Ectodermal cell (in vitro differentiated cells): ENCODE data around the gene LRP1B.

Source experiments
- H3K27ac ChIP-seq: 2 replicates; pipeline ENCODE4 v1.7.0; 2013; ENCODE audit warnings: mild to moderate bottlenecking, low read depth, low read length; ENCODE audit not compliant: insufficient read depth, poor library complexity, severe bottlenecking
- H3K27me3 ChIP-seq: 2 replicates; pipeline ENCODE4 v1.7.0; 2013; ENCODE audit warnings: mild to moderate bottlenecking, low read length; ENCODE audit not compliant: insufficient read depth, control insufficient read depth, poor library complexity, severe bottlenecking
- H3K36me3 ChIP-seq: one replicate; pipeline ENCODE4 v1.7.0; 2013; ENCODE audit warnings: low read length; ENCODE audit not compliant: control insufficient read depth, insufficient read depth
- H3K4me1 ChIP-seq: one replicate; pipeline ENCODE4 v1.7.0; 2013; ENCODE audit warnings: low read length; ENCODE audit not compliant: control insufficient read depth, insufficient read depth
- H3K4me3 ChIP-seq: 2 replicates; pipeline ENCODE4 v1.7.0; 2013; ENCODE audit warnings: low read depth, low read length, control low read depth; ENCODE audit not compliant: insufficient read depth
- H3K9me3 ChIP-seq: 2 replicates; pipeline ENCODE4 v1.7.0; 2013; ENCODE audit warnings: mild to moderate bottlenecking, low read length, moderate library complexity; ENCODE audit not compliant: control insufficient read depth
- WGBS, 2 experiments: methylation state at CpG; one replicate each; pipeline ENCODE4 v1.1.7; 2013; ENCODE audit warnings: missing lambda C conversion rate in 2 of 2; 5-methylcytosine and 5-hydroxymethylcytosine counted together

LRP1B gene

GRCh38 chr2:140384946-140385345, 1745.9 kb downstream of the LRP1B start:
- Histone ChIP-seq H3K27me3 (no peaks in the 10 kb centered on the region), H3K36me3 (no peaks in the 10 kb centered on the region), H3K9me3 (no peaks in the 10 kb centered on the region), H3K4me1 (no peaks in the 10 kb centered on the region), H3K27ac (no peak overlapping the region), H3K4me3 (no peak overlapping the region)
- WGBS, 2 experiments: 93 to 96% methylated on average over 6 of the region's 6 CpGs

DNA sequence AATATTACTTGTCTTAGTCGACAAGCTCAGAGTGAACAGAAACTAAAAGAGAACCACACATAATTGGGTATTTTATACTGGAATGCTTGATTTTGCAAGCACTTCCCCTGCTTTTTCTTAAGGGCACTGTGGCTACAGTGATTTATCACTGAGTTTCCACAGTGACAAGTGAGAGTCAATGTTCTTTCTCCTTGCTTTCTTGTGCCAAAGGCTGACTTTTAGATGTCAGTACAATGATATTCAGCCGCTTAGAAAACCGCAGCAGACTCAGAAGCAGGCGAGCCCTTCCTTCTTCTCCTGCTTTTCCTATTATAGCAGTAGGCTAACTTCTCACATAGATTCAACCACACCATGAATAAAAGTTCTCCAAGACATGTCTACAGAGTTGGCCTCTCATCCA, 1747.0 kb downstream of the LRP1B start:
- no peaks in the 10 kb centered on the region for H3K9me3 ChIP-seq
- H3K4me1 ChIP-seq: no peaks in the 10 kb centered on the region
- WGBS, 2 experiments: 93 to 95% methylated on average over 4 of the region's 4 CpGs
- H3K36me3 ChIP-seq: no peaks in the 10 kb centered on the region
- no peak overlapping the region for H3K27ac ChIP-seq
- H3K4me3 ChIP-seq: no peak overlapping the region
- H3K27me3 ChIP-seq: no peaks in the 10 kb centered on the region

- 91 to 96% methylated on average over 5 of the region's 5 CpGs for WGBS, 2 experiments
- Histone ChIP-seq H3K27ac (no peak overlapping the region), H3K4me3 (no peak overlapping the region), H3K9me3 (no peaks in the 10 kb centered on the region), H3K36me3 (no peaks in the 10 kb centered on the region), H3K4me1 (no peaks in the 10 kb centered on the region), H3K27me3 (no peaks in the 10 kb centered on the region)
Observed at GRCh38 chr2:140376686-140377085, 1754.1 kb downstream of the LRP1B start.

DNA sequence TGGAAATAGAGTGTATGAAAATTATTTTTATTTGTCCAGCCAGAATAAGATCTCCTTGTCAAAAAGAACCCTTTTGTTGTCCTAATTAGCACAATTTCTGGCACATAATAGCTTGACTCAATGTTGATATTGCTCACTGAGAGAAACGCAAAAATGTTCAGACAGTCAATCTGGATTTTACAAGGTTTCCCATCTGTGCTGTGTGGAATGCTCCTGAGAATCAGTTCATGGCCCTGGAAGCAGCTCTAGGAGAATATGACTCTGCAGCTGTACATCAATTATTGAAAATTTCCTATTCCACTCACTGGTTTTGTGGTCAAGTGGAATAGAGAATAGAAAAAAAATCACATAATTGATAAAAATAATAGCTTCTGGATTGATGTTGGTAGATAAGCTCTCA, 1767.7 kb downstream of the LRP1B start:
- H3K36me3 ChIP-seq: no peaks in the 10 kb centered on the region
- H3K9me3 ChIP-seq: no peaks in the 10 kb centered on the region
- H3K4me1 ChIP-seq: no peaks in the 10 kb centered on the region
- H3K27ac ChIP-seq: no peak overlapping the region
- H3K27me3 ChIP-seq: no peaks in the 10 kb centered on the region
- 95 to 98% methylated on average over 1 of the region's 1 CpG for WGBS, 2 experiments
- no peak overlapping the region for H3K4me3 ChIP-seq

GRCh38 chr2:140362361-140362760, 1768.5 kb downstream of the LRP1B start:
- Histone ChIP-seq H3K4me3 (no peak overlapping the region), H3K27ac (no peak overlapping the region), H3K36me3 (no peaks in the 10 kb centered on the region), H3K9me3 (no peaks in the 10 kb centered on the region), H3K4me1 (no peaks in the 10 kb centered on the region), H3K27me3 (no peaks in the 10 kb centered on the region)
- 84 to 100% methylated on average over 1 of the region's 1 CpG for WGBS, 2 experiments

DNA sequence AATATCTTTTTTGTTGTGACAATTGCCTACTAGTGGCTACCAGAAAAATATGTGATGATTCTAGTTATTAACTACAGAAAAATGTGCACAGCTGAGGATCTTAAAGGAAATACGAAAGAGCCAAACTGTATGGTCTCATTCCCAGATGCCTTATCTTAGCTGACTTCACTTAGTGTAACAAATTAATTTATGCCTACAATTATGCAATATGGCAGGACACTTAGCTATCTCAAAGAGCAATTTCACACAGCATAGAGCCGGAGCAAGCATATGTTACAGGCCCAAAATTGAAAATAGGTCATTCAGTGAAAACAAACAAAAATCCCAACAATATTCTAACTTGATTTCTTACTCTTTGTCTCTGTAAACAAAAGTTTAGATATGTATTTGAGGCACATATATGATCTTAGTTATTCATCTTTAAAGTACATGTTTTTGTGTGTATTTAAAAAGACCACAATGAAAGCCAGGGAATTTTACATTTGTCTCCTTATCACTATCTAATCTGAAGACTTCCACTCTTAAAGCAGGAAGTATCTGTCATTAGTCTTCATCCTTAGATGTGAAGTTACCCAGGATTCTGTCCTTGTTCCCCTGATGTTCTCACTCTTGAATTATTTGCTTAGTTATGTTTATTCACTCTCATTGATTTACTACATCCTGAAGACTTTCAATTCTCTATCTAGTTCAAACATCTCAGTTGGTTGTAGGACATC, 1771.6 kb downstream of the LRP1B start:
- Histone ChIP-seq H3K36me3 (no peaks in the 10 kb centered on the region), H3K4me1 (no peaks in the 10 kb centered on the region), H3K27me3 (no peaks in the 10 kb centered on the region), H3K9me3 (no peaks in the 10 kb centered on the region), H3K27ac (no peak overlapping the region), H3K4me3 (no peak overlapping the region)
- WGBS, 2 experiments: 98 to 100% methylated on average over 2 of the region's 2 CpGs

DNA sequence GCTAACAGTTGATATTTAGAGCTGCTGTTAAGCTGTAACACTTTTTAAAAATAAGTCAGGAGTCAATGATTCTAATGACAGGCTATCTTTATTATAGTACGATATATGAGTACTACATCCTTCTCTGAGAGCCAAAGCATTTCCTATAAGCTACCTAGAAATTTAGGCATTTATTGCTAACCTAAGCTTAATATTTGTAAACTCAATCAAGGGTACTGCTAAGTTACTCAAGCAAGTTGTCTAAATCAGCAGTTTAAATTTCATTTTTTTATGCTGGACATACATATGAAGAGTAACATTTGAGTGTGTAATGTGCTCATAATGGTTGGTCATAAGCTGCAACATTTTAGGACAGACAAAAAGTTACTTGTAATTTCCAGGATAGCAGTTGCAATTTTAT, 1774.1 kb downstream of the LRP1B start:
- Histone ChIP-seq H3K4me3 (no peak overlapping the region), H3K27ac (no peak overlapping the region), H3K9me3 (no peaks in the 10 kb centered on the region), H3K36me3 (no peaks in the 10 kb centered on the region), H3K4me1 (no peaks in the 10 kb centered on the region), H3K27me3 (no peaks in the 10 kb centered on the region)
- WGBS, 2 experiments: 100% methylated on average over 1 of the region's 1 CpG; no CpG with 5 or more reads in 1 of the 2 experiments

DNA sequence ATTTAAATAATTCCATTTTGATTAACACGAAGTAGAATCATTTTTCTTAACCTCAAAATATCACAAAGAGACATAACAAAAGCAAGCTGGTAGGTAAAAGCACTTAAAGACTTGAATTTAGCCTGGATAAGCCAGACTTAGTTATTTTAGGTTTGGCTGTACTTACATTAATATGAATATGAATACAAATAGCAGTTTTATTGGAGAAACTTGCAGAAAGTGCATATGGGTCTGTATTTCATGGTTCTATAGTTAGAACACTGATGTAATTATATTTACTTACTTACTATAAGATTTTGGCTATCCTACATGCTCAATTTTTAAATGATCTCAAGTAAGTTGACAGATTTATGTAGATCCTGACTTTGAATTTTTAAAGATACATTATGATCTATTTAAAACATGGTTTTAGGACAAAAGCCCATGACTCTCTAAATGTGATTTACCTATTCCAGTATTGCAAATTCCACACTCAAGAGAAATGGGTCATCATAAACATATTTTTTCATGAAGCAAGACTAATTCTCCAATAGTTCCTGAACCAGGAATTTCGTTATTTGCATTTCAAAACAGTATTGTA, 1775.2 kb downstream of the LRP1B start:
- Histone ChIP-seq H3K4me3 (no peak overlapping the region), H3K27ac (no peak overlapping the region)

DNA sequence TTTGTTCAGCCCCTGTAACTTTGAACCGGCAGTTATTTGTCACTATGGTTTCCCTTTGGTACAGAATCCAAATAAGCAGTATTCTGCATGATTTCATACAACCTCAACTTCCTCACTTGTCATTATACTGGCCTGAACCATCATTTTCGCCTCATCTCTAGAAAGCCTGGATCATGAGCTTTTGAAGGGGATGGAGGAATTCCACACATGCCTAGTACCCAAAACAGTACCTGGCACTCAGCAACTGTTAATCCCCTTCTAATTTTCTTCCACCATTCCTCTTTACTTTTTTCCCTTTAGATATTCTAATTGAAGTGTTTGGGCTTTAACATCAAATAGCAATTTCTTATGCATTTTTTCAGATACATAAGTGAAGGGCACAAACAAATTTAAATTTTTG, 1776.3 kb downstream of the LRP1B start:
- H3K9me3 ChIP-seq: no peaks in the 10 kb centered on the region
- H3K36me3 ChIP-seq: no peaks in the 10 kb centered on the region
- no peak overlapping the region for H3K27ac ChIP-seq
- H3K27me3 ChIP-seq: no peaks in the 10 kb centered on the region
- H3K4me1 ChIP-seq: no peaks in the 10 kb centered on the region
- 92 to 95% methylated on average over 2 of the region's 2 CpGs for WGBS, 2 experiments
- no peak overlapping the region for H3K4me3 ChIP-seq

More for the DNA sequence above, 1775.2 kb downstream of the LRP1B start:
- Histone ChIP-seq H3K9me3 (no peaks in the 10 kb centered on the region), H3K36me3 (no peaks in the 10 kb centered on the region), H3K27me3 (no peaks in the 10 kb centered on the region), H3K4me1 (no peaks in the 10 kb centered on the region)
- 20 to 65% methylated on average over 1 to 2 of the region's 2 CpGs for WGBS, 2 experiments

DNA sequence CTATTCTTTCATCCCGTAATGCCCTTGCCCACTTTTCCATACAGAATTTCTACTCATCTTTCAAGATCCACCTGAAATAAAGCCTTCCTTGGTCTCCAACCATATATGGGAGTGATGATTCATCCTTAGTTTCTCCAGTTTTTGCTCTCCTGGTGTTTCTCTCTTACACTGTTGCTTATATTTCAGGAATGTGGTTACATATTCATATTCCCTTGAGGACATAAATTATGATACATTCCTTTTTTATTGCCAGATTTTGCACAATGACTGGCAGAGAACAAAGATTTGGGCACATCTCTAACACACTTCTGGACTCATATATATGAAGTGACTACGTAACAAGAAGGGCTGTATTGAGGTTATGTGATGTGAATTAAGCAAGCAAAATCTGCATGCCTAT, 1777.3 kb downstream of the LRP1B start:
- Histone ChIP-seq H3K4me1 (no peaks in the 10 kb centered on the region), H3K27me3 (no peaks in the 10 kb centered on the region), H3K36me3 (no peaks in the 10 kb centered on the region), H3K27ac (no peak overlapping the region), H3K9me3 (no peaks in the 10 kb centered on the region), H3K4me3 (no peak overlapping the region)
- 0% methylated on average over 1 of the region's 2 CpGs for WGBS, 2 experiments
